PFSK-1 (cell line): ENCODE measurements around the gene BZW2.

Experiments
- POLR2AphosphoS5 ChIP-seq: IDR thresholded peaks from 2 replicates; pipeline ENCODE4 v1.6.1; 2012; ENCODE audit warnings: low read depth, mild to moderate bottlenecking, control low read depth, low read length, moderate library complexity
- REST ChIP-seq, 2 experiments: IDR thresholded peaks; 2 replicates each; pipeline versions ENCODE4 v1.6.1 to v1.8.0; 2011 to 2012; ENCODE audit warnings: low read depth in 2 of 2, low read length in 2 of 2, control low read depth in 1 of 2, inconsistent platforms in 1 of 2, mild to moderate bottlenecking in 1 of 2, moderate library complexity in 1 of 2; ENCODE audit not compliant: insufficient read depth in 1 of 2
- SIN3A ChIP-seq: IDR thresholded peaks from 2 replicates; pipeline ENCODE4 v1.6.1; 2012; ENCODE audit warnings: mild to moderate bottlenecking, low read length, moderate library complexity, borderline replicate concordance; ENCODE audit not compliant: insufficient read depth
- TAF1 ChIP-seq: IDR thresholded peaks from 2 replicates; pipeline ENCODE4 v1.6.1; 2012; ENCODE audit warnings: low read length, control low read depth, borderline replicate concordance; ENCODE audit not compliant: insufficient read depth

- TF ChIP-seq POLR2AphosphoS5: no peak
- TF ChIP-seq REST (IDR thresholded peaks at IDR 0.05; ENCODE audit: insufficient read depth in 1 of 2, low read depth in 2 of 2, low read length in 2 of 2): no peak
- TF ChIP-seq SIN3A: no peak
- TF ChIP-seq TAF1: no peak
Observed at GRCh38 chr7:16742547-16742946, 96.6 kb downstream of the BZW2 start.
